HG02623 (cell line): Measurements from ENCODE around the gene ULK2.

Source experiments
- ATAC-seq: cut with Tn5 transposase; IDR thresholded peaks from one replicate; pipeline ENCODE4 v1.9.1; 2021; ENCODE audit warnings: moderate library complexity; ENCODE audit not compliant: unreplicated experiment

The ULK2 gene

GRCh38 chr17:19750020-19750572 lies 117.6 kb downstream of the ULK2 start:
- ATAC-seq, result no peak

GRCh38 chr17:19748807-19749193 lies 118.9 kb downstream of the ULK2 start:
- no peak for ATAC-seq

- no peak for ATAC-seq
Observed at GRCh38 chr17:19747829-19748806, 119.6 kb downstream of the ULK2 start, which contains the start of gene ALDH3A1. Gene ALDH3A1, minus strand, starts transcription at chr17:19748298. Its CDS starts 3,169 bp downstream, at chr17:19745129.

GRCh38 chr17:19747159-19747719 lies 120.5 kb downstream of the ULK2 start:
- no peak for ATAC-seq

- ATAC-seq, result no peak
Observed at GRCh38 chr17:19746517-19746916, 121.2 kb downstream of the ULK2 start.

- no peak for ATAC-seq
Observed at GRCh38 chr17:19744922-19745757, 122.6 kb downstream of the ULK2 start.

GRCh38 chr17:19744492-19744891 lies 123.2 kb downstream of the ULK2 start:
- ATAC-seq, result no peak

- ATAC-seq, result no peak
Observed at GRCh38 chr17:19743101-19744100, 124.3 kb downstream of the ULK2 start.

- ATAC-seq, result no peak
Observed at GRCh38 chr17:19742495-19742894, 125.2 kb downstream of the ULK2 start.

- ATAC-seq, result no peak
Observed at GRCh38 chr17:19741832-19742457, 125.8 kb downstream of the ULK2 start.

- ATAC-seq, result no peak
Observed at GRCh38 chr17:19740933-19741332, 126.8 kb downstream of the ULK2 start.

GRCh38 chr17:19739241-19740201 lies 128.2 kb downstream of the ULK2 start:
- ATAC-seq, result no peak

GRCh38 chr17:19738757-19739156 lies 129.0 kb downstream of the ULK2 start:
- ATAC-seq, result no peak

- no peak for ATAC-seq
Observed at GRCh38 chr17:19738073-19738449, 129.7 kb downstream of the ULK2 start.

GRCh38 chr17:19737305-19738072 lies 130.2 kb downstream of the ULK2 start:
- ATAC-seq, result no peak

GRCh38 chr17:19736071-19736470 lies 131.7 kb downstream of the ULK2 start:
- ATAC-seq, result no peak

GRCh38 chr17:19733953-19734526 lies 133.7 kb downstream of the ULK2 start:
- no peak for ATAC-seq
